GM18520 (cell line): Measurements from ENCODE around the gene MGLL.

Source experiments
- ATAC-seq: cut with Tn5 transposase; IDR thresholded peaks from one replicate; pipeline ENCODE4 v1.9.1; 2021; ENCODE audit not compliant: unreplicated experiment

The MGLL gene

DNA sequence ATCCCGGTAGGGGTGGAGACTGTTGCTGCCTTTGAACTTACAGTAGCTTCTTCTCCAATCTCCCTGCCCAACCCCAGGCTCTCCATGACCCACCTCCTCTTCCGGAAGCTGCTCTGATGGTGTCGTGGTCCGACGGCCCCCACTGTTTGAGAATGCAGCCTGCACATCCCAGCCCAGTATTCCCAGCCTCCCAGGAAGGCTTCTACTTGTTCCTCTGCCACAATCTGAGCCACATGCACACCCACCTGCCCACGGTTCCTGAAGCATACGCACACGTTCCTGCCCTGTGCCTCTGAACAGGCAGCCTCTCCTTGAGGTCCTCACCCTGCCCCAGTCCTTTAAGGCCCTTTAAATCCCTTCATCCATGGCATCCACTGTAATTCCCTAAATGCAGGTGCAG, 92.1 kb downstream of the MGLL start:
- ATAC-seq: no peak

DNA sequence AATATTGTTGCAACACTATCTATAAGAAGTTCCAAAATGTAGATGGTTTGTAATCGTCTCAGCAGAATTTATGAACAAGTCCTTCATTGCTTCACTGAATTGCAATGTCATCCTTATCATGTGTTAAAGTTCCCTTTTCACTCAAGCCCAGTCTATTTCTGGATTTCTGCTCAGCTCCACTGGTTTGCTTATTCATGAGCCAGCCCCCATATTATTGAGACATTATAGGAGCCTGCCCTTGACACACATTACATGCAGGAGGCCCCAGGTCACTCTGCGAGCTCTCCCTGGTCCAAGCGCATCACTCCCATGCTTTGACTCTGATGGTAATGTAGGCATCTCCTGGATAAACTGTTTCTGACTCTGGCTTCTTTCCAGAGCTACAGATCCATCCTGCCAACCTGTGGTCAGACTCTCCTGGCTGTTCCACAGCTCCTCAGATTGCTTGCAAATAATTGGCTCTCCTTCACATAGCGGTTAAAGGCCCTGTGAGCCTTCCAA, 92.7 kb downstream of the MGLL start:
- ATAC-seq: no peak

DNA sequence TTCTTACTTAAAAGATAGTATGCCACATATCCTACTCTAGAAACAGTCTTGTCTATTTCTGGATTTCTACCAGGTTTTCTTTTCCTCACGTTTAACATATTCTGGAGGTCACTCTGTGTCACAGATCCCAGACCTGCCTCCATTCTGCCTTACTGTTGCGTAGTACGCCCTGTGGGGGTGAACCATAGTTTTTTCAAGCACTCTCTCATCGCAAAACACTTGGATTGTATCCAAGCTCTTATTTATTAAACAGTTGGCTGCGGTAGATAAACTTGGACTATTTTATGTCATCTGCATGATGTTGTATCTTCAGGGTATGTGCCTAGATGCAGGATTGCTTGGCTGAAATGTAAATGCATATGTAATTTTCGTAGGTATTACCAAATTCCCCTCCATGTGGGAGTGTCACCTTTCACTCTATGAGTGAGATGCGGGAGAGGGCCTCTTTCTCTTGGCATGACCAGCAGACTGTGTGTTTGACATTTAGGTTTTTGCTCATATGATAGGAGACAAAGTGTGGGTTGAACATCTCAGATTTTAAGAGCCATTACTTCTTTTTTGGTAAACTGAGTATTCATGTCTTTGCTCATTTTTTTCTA, 93.8 kb downstream of the MGLL start:
- no peak for ATAC-seq

DNA sequence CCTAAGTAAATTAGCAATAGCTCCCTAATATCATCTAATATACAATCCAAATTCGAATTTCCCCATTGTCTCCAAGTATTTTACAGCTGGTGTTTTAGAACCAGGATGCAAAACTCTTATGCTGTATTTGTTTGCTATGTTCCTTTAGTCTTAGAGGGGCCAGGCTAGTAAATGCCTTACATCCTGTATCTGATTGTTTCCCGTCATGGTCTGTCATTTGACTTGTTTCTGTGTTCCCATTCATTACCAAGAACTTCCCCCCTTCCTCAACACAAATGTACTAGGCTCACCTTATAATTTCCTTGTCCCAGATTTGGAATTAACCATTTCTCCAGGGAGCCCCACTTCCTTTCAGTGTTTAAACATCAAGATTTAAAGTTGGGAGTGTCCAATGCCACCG, 95.4 kb downstream of the MGLL start:
- no peak for ATAC-seq

DNA sequence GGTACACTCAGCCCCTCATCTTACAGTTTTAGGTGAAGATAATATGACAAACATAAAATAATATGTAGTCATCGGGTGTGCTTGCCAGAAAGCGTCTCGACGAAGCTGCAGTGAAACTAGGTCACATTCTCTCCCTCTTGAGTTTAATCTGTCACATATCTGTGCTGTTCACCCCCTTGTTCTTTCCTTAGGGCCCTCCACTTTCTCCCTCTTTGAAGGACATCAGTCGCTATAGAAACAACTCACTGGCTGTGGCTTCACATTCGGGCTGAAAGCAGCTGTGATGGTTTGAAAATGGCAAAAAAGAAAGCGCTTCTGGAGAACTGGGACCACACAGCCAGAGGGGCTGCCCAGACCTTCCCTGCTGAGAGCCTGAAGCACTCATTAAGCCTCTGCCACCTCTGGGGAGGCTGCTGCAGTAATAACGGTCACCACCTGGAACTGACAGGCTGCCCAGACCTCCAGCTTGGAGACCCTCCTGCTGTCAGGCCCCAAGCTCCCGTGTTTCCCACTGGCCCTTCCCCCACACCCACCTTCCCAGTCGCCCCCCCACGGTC, 99.2 kb downstream of the MGLL start:
- ATAC-seq: no peak

DNA sequence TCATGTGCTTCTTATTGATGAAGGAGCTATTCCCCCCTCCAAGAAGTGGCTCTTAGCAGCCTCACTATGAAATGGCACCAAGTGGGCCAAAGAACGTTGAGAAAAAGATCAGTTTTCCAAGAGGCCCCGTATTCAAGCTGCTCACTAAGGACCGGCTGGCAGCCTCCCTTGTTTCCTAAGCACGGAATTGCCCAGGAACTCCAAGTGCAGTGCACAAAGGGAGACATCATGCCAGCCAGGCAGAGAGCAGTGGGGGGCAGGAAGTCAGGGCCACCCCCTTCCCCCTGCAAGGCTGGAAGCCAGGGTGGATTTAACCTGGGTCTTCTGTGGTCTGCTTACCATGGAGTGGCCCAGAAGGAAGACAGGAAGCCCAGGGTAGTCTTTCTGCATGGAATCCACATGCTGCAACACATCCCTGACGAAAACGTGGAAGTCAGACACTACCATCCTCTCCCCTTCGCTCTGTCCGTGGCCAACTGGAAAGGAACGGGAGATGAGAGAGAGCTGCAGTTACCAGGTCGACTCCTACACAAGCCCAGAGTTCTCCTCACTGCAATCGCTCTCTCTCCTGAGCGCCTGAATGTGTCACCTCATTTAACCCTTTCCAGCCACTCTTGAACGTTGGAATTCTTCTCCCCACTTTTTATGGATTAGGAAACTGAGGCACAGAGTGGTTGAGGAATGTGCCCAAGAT, 100.1 kb downstream of the MGLL start:
- ATAC-seq: no peak

DNA sequence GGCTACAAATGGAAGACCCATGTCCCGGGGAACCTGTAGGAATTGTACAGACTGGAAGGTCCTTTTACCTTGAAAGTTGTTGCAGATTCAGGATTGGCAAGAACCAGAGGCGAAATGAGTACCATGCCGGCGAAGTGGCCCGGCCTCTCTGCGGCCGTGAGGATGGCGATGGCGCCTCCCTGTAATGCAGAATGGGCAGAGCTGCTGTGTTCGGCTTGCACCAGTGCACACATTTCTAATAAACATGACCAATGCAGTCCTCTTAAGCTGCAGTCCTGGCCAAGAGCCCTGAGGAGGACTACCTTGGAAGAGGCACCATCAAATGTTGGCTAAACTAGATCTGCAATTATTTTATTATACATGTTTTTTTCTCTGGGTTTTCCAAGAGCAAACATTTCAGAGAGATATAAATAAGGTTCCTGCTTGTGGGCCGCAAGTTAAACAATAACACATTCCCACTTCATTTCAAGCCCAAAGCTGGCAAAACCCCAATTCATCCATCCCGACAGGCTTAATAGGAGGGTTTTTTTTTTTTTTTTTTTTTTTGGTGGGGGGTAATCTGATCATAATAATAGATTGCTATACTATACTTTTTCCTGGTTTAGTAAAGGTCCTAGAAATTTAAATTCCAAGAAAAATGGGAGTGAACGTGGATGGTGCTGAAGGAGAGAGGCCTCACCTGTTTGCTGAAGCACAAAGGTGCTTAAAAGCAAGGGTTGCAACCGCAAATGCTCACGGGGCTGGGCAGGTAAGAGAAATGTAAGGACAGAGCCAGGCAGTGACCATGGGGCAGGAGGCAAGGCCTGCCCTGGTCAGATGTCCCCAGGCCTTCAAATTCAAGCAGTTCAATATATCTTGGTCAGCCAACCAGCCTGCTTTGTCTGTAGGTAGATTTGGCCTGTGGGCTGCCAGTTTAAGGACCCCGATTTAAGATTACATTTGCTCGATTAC, 101.1 kb downstream of the MGLL start:
- ATAC-seq: no peak

DNA sequence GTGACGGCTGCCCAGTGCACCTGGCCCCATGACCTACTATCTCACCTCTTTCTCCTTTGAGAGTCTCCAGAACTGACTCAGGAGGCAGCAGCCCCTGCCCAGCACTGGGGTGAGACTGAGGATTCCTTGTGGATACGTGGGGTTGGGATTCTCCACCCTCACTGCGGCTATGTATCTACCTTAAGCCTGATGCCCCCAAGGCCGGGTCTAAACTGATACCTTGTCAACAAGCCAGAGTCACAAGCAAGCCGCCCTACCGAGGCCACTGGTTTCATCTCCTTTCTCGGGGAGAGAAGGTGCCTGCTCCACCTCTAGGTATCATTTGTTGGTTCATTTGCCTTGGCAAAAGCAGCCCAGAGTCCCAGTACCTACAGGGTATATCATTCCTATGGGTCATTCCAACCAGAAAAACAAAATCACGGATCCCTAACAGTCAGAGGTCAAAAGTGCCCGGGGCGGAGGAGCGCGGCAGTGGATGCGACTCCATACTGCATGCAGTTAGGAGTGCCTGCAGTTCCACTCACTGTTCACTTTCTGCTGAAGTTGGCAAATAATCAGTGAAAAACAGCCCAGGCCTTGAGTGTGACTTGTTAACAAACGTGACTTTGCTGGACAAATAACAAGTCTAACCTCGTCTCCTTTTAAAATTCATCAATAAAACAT, 102.0 kb downstream of the MGLL start:
- ATAC-seq: no peak

DNA sequence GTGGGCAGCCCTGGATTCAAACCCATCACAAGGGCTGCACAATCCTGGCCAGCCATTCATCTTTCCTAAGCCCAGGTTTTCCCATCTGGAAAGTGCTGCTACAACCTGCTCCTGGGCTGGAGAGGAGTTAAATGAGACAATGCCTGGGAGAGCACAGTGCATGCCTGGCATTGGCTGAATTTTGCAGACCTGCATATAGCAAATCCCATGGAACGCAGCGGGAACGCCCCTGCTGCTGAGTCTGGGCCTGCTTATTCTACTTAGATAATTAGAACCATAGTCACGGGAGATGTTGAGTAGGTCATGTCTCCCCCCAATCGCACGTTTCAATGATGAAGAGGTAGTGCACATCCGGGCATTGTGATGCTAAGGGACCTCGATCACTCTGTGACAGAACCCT, 102.9 kb downstream of the MGLL start:
- ATAC-seq: no peak

DNA sequence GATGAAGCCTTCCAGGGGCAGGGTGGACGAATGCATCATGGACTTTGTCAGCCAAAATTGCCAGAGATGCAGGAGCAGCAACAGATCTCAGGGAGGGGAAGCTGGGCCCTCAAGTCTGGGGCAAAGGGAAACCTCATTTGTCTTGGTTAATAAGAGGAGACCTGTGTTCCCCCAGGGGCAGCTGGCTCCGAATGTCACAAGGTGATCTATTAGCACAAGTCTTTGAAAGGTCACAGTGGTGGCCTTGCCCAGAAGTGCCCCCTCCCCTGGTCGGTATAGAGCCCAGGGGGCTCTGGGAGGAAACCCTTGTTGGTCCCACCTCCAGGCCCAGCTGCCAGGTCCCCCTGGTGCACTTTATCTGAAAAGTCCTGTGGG, 103.4 kb downstream of the MGLL start:
- ATAC-seq: no peak

DNA sequence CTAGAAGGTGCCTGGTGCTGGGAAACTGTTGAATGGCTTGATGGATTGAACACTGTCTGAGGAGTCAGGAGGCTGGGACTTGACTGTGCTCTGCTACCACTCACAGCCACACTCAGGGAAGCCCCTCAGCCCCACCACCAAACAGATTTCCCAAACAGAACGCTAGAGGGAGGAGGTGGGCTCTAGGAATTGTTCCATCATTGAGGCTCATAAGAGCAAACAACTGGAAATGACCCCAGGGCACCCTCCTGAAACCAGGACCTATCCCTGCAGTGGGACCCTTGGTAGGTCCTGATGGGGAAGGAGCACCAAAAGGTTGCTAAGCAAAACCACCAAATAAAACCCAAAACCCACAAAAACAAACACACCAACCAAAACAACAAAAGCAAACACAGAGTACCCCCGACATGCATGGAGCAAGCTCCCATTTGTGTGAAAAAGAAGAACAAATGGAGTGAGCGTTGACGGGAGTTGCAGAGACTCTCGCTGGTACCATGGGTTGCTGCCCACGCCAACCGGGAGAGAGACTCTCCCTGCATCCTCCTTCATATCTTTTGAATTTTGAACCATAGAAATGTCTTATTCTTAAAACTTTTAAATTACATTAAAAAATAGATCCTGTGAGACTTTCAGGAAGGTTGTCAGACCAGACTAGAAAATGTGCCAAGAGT, 103.9 kb downstream of the MGLL start:
- no peak for ATAC-seq

DNA sequence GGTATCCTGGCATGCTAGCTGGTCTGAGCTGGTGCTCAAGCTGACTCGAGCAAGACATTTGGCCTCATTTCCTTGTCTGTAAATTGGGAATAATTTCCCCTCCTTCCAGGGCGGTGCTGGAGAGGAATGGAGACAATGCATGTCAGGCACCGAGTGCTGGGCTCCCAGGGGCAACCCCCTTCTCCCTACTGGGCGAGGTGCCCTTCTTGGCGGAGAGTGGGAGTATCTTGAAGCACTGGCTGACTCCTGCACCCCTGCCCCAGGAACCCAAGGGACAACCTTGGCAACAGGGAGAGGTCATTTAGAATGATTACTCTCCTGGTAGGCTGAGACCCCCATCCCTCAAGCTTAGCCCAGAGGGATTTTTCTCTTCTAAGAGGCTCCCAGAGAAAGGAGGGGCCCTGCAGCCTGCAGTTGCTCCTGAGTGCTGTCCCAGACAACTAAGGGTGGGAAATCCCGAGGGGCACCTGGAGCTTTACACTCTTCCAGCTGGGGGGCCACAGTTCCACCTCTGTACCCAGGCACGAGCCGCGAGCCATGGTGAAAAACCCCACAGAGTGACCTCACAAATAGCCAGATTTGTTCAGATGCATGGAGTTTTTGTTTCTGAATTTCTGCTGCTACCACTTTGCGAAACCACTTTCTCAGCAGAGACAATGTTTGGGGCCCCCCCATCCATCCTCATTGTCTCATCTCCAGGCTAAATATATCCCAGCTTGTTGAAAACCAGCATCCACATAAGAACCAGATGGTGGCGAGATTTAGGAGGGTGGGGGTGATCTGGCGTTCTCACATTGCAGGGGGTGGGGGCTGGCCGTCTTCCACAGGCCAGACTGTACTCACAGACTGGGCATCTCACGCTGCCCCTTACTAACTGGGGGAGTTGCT, 104.7 kb downstream of the MGLL start:
- no peak for ATAC-seq

DNA sequence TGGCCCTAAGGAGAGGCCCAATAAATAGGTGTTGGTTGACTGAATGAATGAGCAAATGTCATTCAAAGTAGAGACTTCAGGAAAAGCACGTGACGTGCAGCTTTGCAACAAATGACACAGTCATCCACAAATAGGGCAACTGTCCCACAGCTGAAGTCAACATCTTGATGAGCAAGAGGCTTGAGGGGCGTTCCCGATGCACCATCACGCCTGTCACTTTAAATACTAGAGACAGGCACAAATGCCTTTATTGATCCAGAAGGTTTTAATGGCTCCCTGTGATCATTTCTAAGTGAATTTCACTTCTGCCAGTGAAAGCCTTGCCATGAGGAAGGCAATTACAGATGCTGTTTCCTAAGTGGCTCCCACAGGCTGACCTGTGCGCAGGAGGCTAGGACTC, 105.9 kb downstream of the MGLL start:
- no peak for ATAC-seq

DNA sequence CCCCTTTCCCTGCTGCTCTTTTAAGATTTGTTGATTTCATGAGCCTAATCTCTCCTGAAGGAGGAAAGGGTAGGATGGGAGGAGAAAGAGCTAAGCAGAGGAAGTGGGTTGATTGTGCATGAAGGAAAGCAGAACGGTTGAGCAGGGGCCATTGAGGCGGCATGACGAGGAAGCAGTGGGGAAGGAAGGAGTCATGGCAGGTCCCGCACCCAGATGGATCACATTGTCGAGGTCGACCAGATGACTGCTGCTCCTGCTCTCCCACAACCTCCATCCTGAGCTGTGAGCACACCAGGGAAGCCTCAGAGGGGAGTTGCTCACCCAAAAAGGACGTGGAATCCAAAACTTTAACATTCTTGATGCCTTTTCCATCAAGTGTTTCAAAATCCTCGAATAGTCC, 106.8 kb downstream of the MGLL start:
- no peak for ATAC-seq

DNA sequence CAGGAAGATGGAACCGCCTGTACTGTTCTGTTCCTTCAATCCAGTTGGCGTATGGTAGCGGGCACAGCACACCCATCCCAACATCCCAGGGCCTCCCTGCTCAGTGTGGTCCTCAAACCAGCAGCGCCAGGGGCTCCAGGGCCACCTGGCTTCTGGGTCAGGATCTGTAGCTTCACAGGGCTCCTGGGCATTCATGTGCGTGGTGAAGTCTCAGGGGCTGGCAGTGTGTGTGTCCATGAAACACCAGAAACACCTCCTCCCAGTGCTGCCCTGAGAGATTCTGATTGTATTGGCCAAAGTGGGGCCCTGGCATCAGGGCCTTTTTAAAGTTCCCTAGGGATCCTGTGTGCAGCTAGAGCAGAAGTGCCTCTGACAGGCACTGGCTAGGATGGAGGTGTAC, 107.4 kb downstream of the MGLL start:
- ATAC-seq: no peak

DNA sequence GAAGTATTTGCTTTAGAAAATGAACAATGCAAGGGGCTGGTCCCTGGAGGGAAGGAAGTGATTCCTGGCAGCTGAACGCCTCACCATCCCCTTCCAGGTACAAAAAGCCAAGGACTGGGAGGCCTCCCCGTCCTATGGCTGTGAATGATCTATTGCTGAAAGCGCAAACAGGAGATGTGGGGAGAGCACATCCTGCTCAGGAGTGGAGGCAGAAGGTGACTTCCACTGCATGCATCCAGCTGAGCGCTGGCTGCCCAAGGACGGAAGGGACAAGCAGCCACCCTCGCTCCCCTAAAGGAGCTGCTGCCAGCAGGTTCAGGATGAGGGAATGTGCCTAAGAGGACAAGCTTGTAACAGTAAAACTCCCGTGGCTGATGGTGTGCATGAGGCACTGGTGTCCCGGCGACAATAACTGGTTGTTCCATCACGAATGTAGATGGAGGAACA, 108.2 kb downstream of the MGLL start:
- no peak for ATAC-seq

DNA sequence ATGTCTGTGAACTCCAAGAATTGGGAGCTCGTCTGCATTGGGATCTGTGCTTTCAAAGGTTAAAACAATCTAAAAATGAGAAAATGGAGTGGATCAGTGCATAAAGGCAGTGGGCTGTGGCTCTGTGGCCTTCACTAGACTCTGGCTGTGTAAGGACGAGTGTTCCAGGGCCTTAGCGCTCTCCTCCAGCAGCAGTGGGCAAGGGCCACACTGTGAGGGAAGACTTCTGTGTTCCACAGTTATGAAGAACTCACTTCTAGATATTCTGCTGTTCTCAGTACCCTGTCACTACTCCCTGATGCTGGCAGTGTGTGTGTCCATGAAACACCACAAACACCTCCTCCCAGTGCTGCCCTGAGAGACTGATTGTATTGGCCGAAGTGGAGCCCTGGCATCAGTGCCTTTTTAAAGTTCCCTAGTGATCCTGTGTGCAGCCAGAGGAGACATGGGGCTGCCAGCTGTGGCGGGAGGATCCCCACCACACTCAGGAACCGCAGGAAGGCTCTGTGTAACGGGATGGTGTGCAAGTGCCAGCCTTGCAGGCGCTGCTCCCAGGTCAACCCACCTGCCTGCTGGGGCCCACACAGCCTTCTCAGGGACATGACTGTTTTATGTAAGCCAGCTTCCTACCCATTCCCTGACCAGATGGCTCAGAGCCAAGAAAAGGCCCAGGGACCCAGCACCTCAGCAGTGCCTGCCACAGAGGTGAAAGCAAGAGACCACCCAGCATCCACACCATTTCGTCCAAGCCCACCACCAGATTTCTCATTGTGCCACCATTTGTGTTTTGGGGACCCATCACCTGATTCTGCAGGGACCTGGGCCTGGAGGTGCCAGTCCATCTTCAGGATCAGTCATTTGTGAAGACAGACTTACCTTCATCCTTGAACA, 109.2 kb downstream of the MGLL start:
- no peak for ATAC-seq

DNA sequence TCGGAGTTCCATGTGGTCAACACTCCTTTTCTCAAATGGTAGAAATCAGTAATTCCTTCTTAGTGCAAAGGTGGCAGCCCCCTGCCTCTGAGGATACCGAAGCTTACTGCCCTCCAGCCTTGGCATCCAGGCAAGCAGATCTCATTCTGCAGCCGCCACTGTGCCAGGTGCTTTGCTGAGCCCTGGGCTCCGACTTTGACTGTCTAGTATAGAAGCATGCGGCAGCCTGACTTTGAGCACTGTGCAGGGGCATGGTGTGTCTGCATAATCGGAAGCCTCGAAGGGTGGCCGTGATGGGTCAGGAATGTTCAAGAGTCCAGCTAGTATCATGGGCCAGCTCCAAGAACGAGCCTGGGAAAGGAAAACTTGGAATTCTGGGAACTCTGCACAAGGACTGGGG, 109.9 kb downstream of the MGLL start:
- no peak for ATAC-seq
